K562 (cell line): Measurements from ENCODE around the gene TBCC. TPM values are rescaled to one million over a fixed set of nuclear protein-coding genes. Genes with fewer than 3 reads are reported as not detected.

ENCODE experiments used
- ATF4 ChIP-seq: fragments of 450-650 bp; formaldehyde crosslinking; IDR thresholded peaks from 2 replicates; pipeline ENCODE4 v1.4.0; 2022; ENCODE audit warnings: mild to moderate bottlenecking, moderate library complexity
- CREBBP ChIP-seq: IDR thresholded peaks from one replicate; pipeline ENCODE4 v1.6.1; 2012; ENCODE audit warnings: low read depth, mild to moderate bottlenecking, control low read depth, inconsistent platforms, low read length
- CTCFL ChIP-seq: IDR thresholded peaks from 2 replicates; pipeline ENCODE4 v1.6.1; 2011; ENCODE audit warnings: borderline replicate concordance, low read depth, mild to moderate bottlenecking, moderate library complexity, low read length; ENCODE audit not compliant: insufficient read depth, poor library complexity, severe bottlenecking
- CXXC5 ChIP-seq: fragments of 250-450 bp; sonication (Bioruptor Pico); IDR thresholded peaks from 2 replicates; pipeline ENCODE4 v1.8.0; 2022; ENCODE audit warnings: inconsistent platforms, mild to moderate bottlenecking, moderate library complexity
- MEIS2 ChIP-seq: fragments of 450-650 bp; IDR thresholded peaks from 2 replicates; pipeline ENCODE4 v1.6.1; 2014; ENCODE audit warnings: mild to moderate bottlenecking; ENCODE audit not compliant: partially characterized antibody
- MXI1 ChIP-seq: IDR thresholded peaks from 2 replicates; pipeline ENCODE4 v1.6.1; 2011; ENCODE audit warnings: low read depth, mild to moderate bottlenecking, improper control_type of control experiment, low read length
- TBL1XR1 ChIP-seq, 2 experiments: IDR thresholded peaks; 2 replicates each; pipeline ENCODE4 v1.6.1; 2012; ENCODE audit warnings: improper control_type of control experiment in 2 of 2, low read length in 2 of 2, mild to moderate bottlenecking in 1 of 2
- ZBTB33 ChIP-seq: sonication (generic); formaldehyde crosslinking; IDR thresholded peaks from 2 replicates; pipeline ENCODE4 v1.8.1; 2023; ENCODE audit warnings: mild to moderate bottlenecking, missing genetic modification reagents
- ZFX ChIP-seq: sonication (generic); formaldehyde crosslinking; IDR thresholded peaks from 2 replicates; pipeline ENCODE4 v1.8.0; 2022; ENCODE audit warnings: mild to moderate bottlenecking, missing genetic modification reagents, moderate library complexity
- ZNF263 ChIP-seq: sonication (generic); formaldehyde crosslinking; IDR thresholded peaks from 2 replicates; pipeline ENCODE4 v1.8.0; 2022; ENCODE audit warnings: mild to moderate bottlenecking, missing genetic modification reagents, borderline replicate concordance
- ZNF449 ChIP-seq: fragments of 250-450 bp; sonication (Bioruptor Pico); IDR thresholded peaks from 2 replicates; pipeline ENCODE4 v1.8.0; 2022; ENCODE audit warnings: moderate library complexity, mild to moderate bottlenecking, inconsistent platforms
- polyA plus RNA-seq, 8 experiments: library from polyadenylated mRNA; depleted of rRNA in 4 of 8; stranded (reverse) in 5 of 8; unstranded in 3 of 8; fragments of >200 nt; fragmentation: Nextera tagmentation in 2 of 8; fragmentation: Illumina TruSeq in 1 of 8; extraction: Ambion mirVana in 2 of 8; extraction: Trizol in 1 of 8; gene quantifications; 2 replicates each; pipeline versions ENCODE4 v1.2.1 to v1.2.3, GENCODE V29; 2011 to 2014; ENCODE audit warnings: inconsistent platforms in 1 of 8, missing spikeins in 1 of 8
- total RNA-seq, 7 experiments: library from RNA; depleted of rRNA in 6 of 7; stranded (reverse); fragments of >200 nt in 6 of 7; fragmentation: Illumina TruSeq in 2 of 7; extraction: Trizol in 2 of 7; gene quantifications; 2 replicates each; pipeline versions ENCODE4 v1.2.1 to v1.2.3, GENCODE V29; 2011 to 2021; ENCODE audit warnings: low replicate concordance in 1 of 7

Gene TBCC
- total and polyA plus RNA-seq, 9 of the 15 experiments (the other 6 are each of a cell fraction or from before 2014, with no cell fraction given), result 2.8 to 34.1 (median 23.3) TPM

GRCh38 chr6:42745640-42746462 is at the start of gene TBCC (continued):
- TF ChIP-seq CREBBP (no peak), ZFX (CRISPR knock-in tag) (peak; percentile 90), MXI1 (peak; percentile 48; the same call in 1 of the 2 replicates), TBL1XR1 (IDR thresholded peaks at IDR 0.05; ENCODE audit: low read length in 2 of 2) (peak; percentile 44 to 49; a peak in 3 of 4 replicates), MEIS2 (peak; percentile 31), ZNF263 (CRISPR knock-in tag) (peak; percentile 30; the same call in 1 of the 2 replicates), CXXC5 (CRISPR knock-in tag) (peak; percentile 59), ZNF449 (no peak), ZBTB33 (CRISPR knock-in tag) (no peak), CTCFL (no peak), ATF4 (CRISPR knock-in tag) (no peak)
